ENCODE results near the gene EREG.

- TF ChIP-seq POLR2A (IDR thresholded peaks at IDR 0.05) (no peak), CTCF (IDR thresholded peaks at IDR 0.05) (no peak), POLR2AphosphoS5 (IDR thresholded peaks at IDR 0.05) (no peak), EP300 (IDR thresholded peaks at IDR 0.05) (no peak)
Observed at GRCh38 chr4:74322301-74322700, 42.6 kb upstream of the EREG start.

All from suprapubic skin (tissue), 4 donors.